Measurements from ENCODE around the gene HGF.

DNA sequence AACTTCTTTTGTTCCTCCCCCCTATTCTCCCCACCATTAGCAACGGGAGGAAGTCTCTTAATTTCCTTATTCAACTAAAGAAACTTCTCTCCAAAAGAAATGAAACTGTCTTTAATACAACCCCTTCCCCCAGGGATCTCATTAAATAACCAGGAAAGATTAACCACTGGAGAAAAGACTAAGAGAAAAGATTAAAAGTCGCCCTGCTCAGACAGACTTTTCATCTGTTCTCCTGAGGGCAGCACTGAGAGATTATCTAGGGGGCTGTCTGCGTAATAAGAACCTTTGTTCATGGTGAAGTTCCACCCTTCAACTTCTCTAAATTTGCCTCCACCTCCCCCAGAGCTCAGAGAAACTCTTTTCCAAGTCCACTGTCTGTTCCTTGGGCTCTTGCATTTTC is 105.5 kb downstream of the HGF start:
- TF ChIP-seq ESRRG (CRISPR knock-in tag; IDR thresholded peaks at IDR 0.05) (no peak), ISL1 (CRISPR knock-in tag; IDR thresholded peaks at IDR 0.05) (no peak), ZC3H10 (CRISPR knock-in tag; IDR thresholded peaks at IDR 0.05) (no peak), ARNTL (CRISPR knock-in tag; IDR thresholded peaks at IDR 0.05; ENCODE audit: borderline replicate concordance, low read depth) (no peak), PPARA (CRISPR knock-in tag; IDR thresholded peaks at IDR 0.05; ENCODE audit: borderline replicate concordance) (no peak), OSR1 (CRISPR knock-in tag; IDR thresholded peaks at IDR 0.05) (no peak)
- TF ChIP-seq, protein P1, sequence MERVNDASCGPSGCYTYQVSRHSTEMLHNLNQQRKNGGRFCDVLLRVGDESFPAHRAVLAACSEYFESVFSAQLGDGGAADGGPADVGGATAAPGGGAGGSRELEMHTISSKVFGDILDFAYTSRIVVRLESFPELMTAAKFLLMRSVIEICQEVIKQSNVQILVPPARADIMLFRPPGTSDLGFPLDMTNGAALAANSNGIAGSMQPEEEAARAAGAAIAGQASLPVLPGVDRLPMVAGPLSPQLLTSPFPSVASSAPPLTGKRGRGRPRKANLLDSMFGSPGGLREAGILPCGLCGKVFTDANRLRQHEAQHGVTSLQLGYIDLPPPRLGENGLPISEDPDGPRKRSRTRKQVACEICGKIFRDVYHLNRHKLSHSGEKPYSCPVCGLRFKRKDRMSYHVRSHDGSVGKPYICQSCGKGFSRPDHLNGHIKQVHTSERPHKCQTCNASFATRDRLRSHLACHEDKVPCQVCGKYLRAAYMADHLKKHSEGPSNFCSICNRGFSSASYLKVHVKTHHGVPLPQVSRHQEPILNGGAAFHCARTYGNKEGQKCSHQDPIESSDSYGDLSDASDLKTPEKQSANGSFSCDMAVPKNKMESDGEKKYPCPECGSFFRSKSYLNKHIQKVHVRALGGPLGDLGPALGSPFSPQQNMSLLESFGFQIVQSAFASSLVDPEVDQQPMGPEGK (CRISPR knock-in tag; IDR thresholded peaks at IDR 0.05; ENCODE audit: borderline replicate concordance), result no peak

Data from SK-N-SH treated with all-trans-retinoic acid at 6 μM for 48 hours (cell line).